A172 (cell line): ENCODE measurements around the gene RUNDC1. TPM values are rescaled to one million over a fixed set of nuclear protein-coding genes. Genes with fewer than 3 reads are reported as not detected.

Experiments
- DNase-seq: peaks from one replicate; pipeline ENCODE4 v3.0.0-alpha.2; 2015; ENCODE audit warnings: low spot score
- total RNA-seq: library from RNA; depleted of rRNA; stranded (reverse); fragments of >200 nt; shearing (Covaris generic); gene quantifications from 2 replicates; pipeline ENCODE4 v1.2.3, GENCODE V29; 2014

RUNDC1 gene
- total RNA-seq, 1 experiment from 2014 or later, result 8.5 TPM

DNA sequence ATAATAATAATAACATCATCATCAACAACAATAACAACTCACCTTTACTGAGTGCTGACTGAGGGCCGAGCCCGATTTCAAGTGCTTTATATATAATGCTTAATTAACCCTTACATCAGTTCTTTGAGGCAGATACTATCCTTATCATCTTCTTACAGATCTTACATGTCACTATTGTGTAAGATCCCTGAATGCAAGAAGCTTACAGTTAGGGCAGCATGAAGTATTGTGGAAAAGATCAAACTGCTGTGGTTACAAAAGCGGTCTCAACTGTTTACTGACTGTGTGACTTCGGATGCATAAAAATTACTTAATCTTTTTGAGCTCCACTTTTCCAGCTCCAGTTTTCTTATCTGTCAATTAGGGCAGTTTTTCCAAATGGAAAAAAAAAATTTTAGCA lies 38.6 kb downstream of the RUNDC1 start:
- no peak for DNase-seq

DNA sequence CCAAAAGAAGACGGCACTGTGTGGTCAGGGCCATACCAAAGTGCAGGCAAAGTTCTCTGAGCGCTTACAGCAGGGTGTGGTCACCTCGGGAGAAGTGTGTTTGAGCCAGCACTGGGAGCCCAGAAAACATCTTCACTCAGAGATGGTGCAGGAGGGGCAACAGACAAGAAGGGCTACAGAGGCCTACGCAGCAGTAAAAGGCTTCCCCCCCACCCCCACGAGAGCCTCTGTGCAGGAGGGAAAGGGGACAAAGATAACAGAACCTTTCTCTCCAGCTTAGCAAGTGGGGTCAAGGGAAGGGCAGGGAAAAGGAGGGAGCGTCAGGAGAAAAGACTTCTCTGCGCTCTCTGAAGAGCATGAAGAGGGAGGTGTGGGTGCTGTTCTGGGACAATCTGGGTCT lies 39.1 kb downstream of the RUNDC1 start:
- DNase-seq, result no peak

DNA sequence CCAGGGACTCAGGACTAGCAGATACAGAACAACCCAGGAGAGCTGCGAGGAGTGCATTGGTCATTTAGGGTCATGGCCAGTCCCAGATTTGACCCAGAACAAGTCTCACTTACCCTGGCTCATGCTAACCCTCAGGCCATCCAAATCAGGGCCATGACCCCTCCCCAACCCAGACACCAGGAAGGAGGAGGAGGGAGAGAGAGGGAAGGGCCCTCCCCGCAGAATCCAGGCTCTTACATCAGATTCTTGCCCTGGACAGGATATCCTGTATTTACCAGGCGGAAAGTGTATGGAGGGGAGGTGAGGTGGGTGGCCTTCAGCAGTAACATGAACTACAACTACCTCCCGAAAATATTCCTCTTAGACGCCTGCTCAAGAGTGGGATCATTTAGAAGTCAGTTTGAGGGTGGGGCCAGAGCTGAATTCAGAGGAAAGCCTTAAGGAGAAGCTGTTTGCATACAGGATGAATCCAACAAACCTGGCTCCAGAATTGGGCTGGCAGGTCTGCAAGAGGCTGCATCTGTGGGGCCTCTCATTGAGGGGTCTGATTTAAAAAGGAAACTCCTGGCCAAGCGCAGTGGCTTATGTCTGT lies 39.8 kb downstream of the RUNDC1 start:
- no peak for DNase-seq

DNA sequence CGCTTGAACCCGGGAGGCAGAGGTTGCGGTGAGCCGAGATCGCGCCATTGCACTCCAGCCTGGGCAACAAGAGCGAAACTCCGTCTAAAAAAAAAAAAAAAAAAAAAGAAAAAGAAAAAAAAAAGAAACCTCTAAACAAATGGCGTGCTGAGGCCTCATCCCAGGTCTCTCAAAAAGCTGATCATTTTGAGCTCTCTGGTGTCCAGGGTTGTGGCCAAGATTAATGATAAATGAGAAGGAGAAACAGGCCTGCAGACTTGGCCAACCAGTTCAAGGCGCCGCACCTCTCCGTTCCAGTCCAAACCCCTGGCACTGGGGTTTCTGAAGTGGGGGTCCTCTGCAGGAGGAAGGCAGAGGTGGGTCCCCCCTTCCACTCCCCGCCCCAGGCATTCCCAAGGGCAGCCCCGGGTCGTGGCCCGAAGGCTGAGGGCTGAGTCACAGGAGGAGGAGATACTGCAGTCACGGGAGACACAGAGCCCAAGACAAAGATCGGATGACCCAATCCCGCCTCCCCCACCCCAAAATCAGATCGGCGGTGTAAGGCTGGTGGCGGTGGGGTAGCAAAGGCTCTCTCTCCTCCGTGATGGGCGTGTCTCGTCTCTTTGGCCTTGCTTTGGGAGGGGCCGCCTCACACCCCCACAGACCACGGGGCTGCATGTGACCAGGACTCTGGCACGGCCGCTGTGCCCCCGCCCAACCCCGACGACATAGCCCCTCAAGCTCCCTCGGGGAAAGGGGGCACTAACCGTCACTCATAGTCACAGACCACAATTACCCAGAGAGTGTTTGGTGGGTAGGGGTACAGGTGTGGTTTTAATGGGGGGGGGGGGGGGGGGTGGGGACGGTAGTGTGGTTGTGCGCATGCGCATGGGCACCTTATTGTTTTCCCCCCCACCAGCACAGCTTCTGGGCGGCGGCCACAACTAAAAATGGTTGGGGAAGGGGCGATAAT lies 40.7 kb downstream of the RUNDC1 start:
- DNase-seq, result peak; percentile 92

DNA sequence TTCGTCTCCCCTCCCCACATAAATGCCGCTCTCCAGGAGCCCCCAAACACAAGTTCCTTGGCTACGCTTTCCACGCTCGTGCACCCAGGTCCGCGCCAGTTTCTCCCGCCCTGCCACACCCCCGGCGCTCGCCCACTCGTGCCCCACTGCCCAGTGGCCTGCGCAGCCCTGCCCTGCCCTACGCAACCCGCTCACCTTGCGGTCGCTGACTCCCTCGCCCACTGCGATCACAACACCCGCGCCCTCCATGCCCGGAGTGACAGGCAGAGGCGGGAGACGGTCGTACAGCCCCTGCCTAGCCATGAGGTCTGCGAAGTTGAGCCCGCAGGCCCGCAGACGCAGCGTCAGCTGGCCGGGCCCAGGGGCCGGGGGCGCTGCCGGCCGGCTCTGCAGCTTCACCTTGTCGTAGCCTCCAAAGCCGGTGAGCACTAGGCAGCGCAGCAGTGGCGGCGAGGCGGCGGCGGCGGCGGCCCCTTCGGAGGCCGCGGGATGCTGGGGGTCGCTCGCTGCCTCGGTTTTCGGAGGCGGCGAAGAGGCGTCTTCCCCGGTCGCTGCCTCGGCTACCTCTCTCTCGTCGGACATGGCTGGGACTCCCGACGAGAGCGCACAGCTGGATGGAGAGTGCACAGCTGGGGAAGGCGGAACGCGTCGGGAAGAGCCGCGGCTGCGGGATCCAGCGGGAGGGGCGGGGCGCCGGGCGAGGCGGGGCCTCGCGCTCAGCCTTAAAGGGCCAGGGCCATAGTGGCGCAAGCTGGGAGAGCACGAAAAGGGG lies 41.6 kb downstream of the RUNDC1 start, which contains the start of gene VAT1:
VAT1 (minus strand) TSS at position 645 of the 772 bp plus-strand sequence; CDS start at position 582, 63 bp downstream.
- peak; percentile 67 for DNase-seq

DNA sequence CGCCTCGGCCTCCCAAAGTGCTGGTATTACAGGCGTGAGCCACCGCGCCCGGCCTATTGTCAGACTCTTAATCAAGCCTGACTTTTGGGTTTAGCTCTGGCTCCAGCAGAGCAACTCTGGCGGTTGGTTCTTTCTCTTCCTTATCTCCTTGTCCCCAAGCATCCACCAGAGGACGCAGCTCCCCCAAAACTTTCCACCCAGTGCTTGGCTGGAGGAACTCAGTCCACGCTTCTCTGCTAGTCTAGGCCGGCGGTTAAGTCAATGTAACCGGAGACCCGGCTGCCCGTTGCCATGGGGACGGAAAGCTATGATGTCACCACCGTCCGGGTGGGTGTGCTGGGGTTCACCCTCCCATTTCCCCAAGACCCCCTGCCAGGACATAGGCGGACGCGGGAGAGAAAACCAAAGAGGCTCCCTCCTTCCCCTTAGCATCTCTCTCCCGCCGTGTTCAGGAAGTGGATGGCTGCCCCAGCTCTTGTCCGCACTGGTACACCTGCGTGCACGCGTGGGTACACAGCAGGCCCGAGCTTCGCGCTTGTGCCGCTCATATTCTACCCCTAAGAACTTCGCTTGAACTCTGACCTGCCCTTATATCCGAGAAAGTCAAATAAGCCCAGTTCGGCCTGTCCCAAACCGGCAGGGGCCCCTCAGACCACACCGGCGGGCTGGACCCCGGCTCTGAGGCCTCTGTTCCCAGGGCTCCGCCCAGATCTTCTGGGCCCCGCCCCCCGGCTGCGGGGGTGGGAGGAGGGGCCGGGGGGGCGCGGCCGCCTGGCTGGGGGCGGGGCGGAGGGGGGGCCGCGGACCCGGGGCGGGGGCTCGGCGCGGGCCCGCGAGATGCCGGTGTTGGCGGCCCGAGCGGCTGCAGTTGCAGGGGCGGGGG lies 44.3 kb downstream of the RUNDC1 start, which contains the start of gene RND2:
RND2 (plus strand) TSS at position 825 of the 883 bp plus-strand sequence. CDS start 117 bp downstream, outside the sequence.
- peak; percentile 59 for DNase-seq

DNA sequence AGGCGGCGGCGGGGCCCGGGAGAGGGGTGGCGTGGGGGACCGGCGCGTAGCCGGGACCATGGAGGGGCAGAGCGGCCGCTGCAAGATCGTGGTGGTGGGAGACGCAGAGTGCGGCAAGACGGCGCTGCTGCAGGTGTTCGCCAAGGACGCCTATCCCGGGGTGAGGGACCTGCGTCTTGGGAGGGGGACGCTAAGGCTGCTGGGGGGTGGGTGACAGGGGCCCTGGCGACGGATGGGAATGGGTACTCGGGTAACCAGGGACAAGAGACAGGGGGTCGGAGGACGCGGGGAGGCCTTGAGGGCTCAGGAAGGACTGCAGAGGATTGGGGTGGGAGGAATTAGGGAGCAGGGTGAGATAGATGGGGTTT lies 44.9 kb downstream of the RUNDC1 start:
- DNase-seq, result no peak

DNA sequence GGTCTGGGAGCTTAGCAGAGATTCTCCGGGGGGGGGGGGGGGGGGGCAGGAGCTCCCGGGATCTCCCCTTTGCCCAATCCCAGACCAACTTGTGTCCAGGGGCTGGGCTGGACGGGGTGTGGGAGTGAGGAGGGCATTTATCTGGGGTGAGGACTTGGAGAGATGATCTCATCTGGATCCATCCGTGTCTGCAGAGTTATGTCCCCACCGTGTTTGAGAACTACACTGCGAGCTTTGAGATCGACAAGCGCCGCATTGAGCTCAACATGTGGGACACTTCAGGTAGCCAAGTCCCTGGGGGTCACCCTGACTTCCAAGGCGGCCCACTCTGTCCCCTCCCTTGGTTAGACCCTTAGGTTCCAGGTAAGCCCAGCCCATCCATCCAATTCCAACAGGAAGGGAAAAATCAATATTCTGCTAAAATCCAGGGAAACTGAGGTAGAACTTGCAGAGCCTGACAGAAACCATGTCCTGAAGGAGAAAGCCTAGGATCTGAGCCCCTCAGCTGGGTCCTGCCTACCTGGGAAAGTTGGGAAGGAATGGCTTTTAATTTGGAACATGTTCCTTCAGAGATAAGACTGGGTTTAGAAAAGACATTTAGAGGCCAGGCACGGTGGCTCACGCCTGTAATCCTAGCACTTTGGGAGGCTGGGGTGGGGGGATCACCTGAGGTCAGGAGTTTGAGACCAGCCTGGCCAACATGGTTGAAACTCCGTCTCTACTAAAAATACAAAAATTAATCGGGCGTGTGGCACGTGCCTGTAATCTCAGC lies 45.6 kb downstream of the RUNDC1 start:
- DNase-seq, result no peak

DNA sequence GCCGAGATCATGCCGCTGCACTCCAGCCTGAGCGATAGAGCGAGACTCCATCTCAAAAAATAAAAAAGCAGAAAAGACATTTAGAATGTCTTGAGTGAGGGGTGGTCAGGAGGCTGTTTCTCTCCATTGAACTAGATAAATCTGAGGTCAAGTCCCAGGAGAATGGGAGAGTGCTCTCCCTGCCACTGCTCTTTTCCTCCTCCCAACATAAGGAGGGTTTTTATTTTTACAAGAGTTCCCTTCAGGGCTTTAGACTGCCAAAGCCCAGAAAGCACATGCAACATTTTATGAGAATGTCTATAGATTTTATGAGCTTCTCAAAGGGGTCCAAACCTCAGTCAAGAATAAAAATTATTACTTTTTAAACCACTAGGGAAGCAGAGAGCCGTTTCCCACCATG lies 46.2 kb downstream of the RUNDC1 start:
- no peak for DNase-seq

DNA sequence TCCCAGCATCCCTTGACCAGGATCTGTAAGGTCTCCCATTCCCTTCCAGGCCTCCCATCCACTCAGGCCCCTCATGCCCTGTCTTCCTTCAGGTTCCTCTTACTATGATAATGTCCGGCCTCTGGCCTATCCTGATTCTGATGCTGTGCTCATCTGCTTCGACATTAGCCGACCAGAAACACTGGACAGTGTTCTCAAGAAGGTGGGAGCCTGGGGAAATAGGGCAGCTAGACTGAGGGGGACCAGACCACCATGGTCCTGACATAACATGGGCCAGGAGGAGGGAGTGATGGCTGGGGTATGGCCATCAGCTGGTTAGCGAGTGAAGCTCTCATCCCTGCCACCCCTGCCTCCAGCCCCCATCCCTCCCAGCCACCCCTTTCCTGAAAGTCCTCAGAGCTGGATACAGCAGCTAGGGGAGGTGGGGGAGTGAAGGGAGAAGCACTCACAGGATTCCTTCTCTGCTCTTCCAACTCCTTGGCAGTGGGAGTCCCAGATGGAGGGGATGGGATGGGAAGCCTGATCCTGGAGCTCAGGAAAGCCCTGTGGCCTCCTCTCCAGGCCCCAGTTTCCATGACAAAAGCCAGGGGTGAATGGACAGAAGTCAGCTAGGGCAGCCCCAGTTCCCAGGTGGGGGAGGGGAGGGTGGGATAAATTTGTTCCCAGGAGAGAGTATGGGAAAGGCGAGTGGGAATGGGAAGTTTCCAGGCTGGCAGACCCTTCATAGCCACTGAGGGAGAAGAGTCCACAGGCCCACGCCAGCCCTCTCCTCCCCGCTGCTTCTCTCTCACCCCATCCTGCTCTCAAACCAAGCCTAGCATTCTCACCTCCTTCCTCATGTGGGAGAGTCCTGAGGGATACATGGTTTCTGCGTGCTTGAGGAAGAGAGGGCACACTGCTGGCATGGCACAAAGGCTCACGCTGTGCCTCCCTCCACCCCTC lies 47.0 kb downstream of the RUNDC1 start:
- no peak for DNase-seq

DNA sequence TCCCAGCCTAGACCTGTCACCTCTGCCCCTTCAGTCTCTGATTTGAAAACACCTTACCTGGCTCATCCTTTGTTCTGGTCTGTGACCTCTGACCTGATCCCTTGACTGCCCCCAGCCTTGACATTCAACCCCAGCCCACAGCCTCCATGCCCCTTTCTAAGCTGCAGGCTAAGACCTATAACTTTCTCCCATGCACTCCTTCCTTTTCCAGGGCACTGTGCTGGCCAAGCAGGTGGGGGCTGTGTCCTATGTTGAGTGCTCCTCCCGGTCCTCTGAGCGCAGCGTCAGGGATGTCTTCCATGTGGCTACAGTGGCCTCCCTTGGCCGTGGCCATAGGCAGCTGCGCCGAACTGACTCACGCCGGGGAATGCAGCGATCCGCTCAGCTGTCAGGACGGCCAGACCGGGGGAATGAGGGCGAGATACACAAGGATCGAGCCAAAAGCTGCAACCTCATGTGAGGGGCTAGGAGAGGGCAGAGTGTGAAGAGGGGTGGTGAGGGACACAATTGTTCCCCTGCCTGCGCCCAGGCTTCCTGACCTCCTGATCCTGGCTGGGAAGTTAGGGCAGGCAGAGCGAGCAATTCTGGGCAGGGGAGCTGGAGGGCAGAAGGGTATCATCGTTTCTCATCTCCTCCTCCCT lies 48.0 kb downstream of the RUNDC1 start:
- no peak for DNase-seq

DNA sequence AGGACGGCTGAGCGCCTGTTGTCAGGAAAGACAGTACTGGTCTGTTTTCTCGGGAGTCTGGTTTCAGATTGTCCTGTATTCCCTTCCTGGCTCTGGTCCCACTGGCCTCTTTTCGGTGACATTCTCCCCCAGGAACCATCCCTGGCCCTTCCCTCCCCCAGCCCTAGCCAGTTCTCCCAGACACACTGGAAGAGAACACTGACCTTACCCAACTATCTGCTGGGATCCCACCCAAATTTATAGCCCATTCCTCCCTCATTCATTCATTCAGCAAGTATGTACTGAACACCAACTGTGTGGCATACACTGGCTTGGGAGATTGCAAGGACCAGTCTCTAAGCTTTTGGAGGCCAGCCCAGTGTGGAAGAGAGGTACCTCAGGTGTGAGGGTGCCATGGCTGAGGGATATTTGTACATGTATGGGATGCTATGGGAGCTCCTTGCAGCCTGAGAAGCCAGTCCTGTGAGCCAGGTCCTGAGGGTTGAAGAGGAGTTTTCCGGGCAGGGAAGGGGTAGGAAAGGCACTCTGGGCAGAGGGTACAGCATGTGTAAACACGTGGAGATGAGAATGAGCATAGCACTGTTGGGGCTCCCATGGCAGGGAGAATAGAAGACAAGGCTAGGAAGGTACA lies 49.9 kb downstream of the RUNDC1 start:
- no peak for DNase-seq

DNA sequence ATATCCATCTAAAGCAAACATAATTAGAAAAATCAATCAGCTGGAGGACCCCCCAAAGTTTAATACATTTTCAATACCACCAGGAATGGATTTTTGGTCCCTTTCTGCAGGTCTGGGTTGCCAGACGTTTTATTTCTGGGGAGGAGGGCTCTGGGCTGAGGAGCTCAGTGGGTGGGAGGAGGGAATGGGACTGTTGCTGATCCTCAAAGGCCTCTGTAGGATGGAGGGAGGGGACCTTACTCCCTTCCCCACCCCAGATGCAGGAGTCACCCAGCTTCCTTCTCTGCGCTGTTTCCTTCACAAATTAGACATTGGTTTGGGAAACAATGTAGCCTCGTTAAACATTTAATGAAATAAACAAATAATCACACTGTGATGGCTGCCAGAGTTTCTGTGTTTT lies 51.3 kb downstream of the RUNDC1 start:
- no peak for DNase-seq

DNA sequence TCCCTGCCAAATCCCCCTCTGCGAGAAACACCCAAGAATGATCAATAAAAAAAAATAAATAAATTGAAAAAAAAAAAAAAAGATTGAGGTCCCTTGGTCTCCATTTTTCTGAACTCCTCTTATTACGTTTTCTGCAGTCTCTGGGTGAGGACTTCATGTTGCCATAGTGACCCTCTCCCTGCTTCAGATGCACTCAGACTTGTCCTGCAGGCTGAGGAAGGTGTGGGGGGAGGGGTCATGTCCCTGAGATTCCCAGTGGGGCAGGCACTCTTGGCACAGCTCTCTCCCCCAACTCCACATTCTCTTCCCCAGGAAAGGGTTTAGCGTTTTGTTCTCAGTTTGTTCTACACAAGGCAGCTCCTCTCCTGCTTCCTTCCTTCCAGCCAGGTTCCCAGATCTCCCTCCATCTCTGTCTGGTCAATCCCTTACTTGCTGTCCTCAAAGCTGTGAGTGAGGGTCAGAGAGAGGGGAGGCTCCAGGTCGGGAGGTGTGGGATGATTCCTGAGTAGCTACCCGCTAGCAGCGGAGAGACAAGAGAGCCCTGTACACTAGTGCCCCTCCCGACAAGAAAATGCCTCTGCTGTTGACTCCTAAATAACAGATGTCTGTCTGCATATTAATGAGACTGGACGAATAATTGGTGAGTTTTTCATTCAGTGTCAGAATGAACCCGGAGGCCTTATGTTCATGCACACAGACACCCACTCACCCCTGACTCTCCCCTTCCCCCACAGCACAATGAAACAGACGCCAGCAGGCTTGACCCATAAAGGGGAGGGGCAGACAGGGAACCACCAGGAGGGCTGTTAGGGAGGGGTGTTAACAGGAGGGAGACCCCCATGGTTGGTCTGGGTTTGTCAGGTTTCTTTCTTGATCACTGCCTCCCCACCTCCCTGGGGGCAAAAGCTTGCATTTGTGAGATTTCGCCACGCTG lies 53.9 kb downstream of the RUNDC1 start:
- no peak for DNase-seq

DNA sequence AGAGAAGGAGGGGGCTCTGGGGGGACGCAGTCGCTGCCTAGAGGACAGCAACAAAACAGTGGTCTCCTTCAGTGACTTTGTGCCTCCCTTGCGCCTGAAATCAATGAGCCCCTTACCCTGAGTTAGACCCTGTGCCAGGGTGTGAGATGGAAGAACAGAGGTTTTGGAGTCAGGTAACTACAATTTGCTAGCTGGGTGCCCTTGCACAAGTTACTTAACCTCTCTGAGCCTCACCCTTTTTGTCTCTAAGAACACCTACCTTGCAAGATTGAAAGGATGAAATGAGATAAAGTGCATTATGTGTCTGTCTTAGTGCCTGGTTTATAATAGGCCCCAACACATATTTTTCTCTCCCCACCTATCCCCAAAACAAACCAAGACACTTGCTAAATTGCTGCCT lies 54.5 kb downstream of the RUNDC1 start:
- no peak for DNase-seq

DNA sequence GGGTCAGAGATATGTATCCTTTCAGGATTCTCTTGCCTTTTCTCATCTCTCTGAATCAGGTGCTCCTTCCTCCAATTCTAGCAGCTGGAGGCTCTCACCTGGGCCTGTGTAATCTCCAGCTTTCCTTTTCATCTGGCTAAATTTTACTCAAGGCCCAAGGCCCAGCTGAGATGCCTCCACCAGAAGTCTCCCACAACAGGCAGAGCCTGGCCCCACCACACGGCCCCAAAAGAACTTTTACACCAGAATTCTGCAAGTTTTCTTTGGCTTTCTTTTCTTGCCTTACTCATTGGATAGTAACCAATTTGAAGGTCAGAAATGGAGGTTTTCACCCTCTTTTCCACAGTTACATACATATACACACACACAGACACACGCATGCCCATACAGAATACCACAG lies 59.3 kb downstream of the RUNDC1 start:
- no peak for DNase-seq

DNA sequence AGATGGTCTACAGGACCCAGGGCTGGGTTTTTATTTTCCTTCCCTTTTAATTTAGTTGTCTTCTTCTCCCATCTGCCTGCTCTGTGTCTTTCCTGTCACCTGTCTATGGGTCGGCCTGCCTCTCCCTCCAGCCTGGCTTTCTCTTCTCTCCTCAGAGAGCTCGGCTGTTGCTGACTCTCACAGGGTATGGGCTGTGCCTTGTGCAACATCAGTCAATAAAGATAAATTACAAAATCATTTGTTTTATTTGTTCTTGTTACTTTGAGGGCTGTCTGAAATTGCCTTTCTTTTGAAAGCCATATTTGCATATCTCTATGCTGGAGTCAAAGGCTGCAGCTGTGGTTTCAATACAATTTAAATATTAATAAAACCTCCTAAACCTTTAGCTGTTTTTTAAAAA lies 60.3 kb downstream of the RUNDC1 start:
- no peak for DNase-seq
